Astrocyte of the spinal cord (primary cell): ENCODE data around the gene C3orf33.

Experiments used
- DNase-seq: peaks from one replicate; pipeline ENCODE4 v3.0.0; 2011; ENCODE audit warnings: low read depth, low spot score
- H3K4me3 ChIP-seq: 2 replicates; pipeline ENCODE4 v1.5.1; 2011; ENCODE audit warnings: low read depth, mild to moderate bottlenecking, low read length, moderate library complexity
- in situ Hi-C: cut with HindIII; loops from 2 replicates; pipeline ENCODE4 v1.10.0; 2017; ENCODE audit warnings: low sequenced_read_pairs
- TF ChIP-seq, protein P1 (sequence below): IDR thresholded peaks from 2 replicates; pipeline ENCODE4 v1.5.1; 2012; ENCODE audit warnings: low read depth, mild to moderate bottlenecking, low read length, inconsistent platforms

Gene C3orf33

DNA sequence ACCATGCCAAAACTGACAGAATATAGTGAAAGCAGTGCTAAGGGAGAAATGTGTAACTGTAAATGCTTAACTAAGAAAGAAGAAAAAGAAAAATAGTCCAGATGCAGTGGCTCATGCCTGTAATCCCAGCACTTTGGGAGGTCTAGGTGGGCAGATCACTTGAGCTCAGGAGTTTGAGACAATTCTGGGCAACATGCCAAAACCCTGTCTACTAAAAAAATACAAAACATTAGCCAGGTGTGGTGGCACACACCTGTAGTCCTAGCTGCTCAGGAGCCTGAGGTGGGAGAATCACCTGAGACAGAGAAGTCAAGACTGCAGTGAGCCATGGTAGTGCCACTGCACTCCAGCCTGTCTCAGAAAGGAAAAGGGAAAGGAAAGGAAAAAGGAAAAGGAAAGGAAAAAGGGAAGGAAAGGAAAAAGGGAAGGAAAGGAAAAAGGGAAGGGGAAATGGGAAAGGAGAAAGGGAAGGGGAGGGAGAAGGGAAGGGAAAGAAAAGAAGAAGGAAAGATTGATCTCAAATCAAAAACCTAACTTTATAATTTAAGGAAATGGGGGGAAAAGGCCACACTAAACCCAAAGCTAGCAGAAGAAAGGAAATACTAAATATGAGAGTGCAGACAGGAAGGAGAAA is 20.3 kb downstream of the C3orf33 start:
- in situ Hi-C loops = no loop called here
- H3K4me3 ChIP-seq = no peak overlapping the region
- DNase-seq = no peak
- TF ChIP-seq, protein P1, sequence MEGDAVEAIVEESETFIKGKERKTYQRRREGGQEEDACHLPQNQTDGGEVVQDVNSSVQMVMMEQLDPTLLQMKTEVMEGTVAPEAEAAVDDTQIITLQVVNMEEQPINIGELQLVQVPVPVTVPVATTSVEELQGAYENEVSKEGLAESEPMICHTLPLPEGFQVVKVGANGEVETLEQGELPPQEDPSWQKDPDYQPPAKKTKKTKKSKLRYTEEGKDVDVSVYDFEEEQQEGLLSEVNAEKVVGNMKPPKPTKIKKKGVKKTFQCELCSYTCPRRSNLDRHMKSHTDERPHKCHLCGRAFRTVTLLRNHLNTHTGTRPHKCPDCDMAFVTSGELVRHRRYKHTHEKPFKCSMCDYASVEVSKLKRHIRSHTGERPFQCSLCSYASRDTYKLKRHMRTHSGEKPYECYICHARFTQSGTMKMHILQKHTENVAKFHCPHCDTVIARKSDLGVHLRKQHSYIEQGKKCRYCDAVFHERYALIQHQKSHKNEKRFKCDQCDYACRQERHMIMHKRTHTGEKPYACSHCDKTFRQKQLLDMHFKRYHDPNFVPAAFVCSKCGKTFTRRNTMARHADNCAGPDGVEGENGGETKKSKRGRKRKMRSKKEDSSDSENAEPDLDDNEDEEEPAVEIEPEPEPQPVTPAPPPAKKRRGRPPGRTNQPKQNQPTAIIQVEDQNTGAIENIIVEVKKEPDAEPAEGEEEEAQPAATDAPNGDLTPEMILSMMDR = no peak

- H3K4me3 ChIP-seq = no peak overlapping the region
- TF ChIP-seq, protein P1 = no peak
- no peak for DNase-seq
- in situ Hi-C loops = no loop called here
Measured at GRCh38 chr3:155782390-155782953, 23.6 kb downstream of the C3orf33 start.

- no peak overlapping the region for H3K4me3 ChIP-seq
- TF ChIP-seq, protein P1 = no peak
- DNase-seq = no peak
- in situ Hi-C loops = no loop called here
Measured at GRCh38 chr3:155780291-155780690, 25.8 kb downstream of the C3orf33 start.

DNA sequence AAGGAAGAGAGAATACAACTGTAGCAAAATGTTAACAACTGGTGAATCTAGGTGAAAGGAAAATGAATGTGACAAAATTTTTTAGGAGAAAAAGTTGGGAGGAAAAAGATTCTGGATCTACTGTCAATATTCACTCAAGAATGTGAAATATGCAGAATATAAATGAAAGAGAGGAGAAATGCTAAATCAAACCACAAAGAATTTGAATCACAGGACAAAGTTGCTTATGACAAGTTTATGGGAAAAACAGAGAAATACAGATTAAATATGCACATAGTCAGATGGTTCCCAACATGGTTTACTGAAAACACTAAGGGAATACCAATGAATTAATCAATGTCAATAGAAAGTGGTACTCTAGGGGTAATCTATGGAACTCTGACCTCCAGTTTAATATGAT is 27.6 kb downstream of the C3orf33 start:
- no peak overlapping the region for H3K4me3 ChIP-seq
- TF ChIP-seq, protein P1 = no peak
- no peak for DNase-seq
- in situ Hi-C loops = no loop called here

DNA sequence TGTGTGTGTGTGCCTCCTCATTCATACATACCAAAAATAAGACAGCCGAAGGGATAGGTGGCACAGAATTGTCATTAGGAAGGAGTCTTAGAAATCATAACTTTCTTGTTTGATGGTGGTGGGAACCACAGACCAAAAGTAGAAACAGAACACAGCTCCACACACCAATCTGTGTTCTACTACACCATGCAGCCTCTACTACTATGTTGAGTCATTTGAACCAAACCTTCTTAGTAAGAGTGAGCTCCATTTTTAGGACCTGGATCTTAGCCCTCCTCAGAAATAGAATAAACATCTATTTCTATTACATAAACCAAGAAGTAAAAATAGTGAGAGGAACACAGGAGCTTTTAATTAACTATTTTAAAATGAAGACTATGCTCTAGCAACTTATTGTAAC is 33.3 kb downstream of the C3orf33 start:
- in situ Hi-C loops = no loop called here
- TF ChIP-seq, protein P1 = no peak
- H3K4me3 ChIP-seq = no peak overlapping the region
- no peak for DNase-seq

DNA sequence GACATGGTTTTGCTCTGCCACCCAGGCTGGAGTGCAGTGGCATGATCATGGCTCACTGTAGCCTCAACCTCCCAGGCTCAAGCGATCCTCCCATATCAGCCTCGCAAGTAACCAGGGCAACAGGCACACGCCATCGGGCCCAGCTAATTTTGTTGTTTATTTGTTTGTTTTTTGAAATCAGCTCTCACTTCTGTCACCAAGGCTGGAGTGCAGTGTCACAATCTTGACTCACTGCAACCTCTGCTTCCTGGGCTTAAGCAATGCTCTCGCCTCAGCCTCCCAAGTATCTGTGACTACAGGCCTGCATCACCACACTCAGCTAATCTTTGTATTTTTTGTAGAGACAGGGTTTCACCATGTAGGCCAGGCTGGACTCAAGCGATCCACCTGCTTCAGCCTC is 35.0 kb downstream of the C3orf33 start:
- DNase-seq = no peak
- in situ Hi-C loops = no loop called here
- no peak overlapping the region for H3K4me3 ChIP-seq
- TF ChIP-seq, protein P1 = no peak
